ENCODE measurements around the gene ABHD6. TPM values are rescaled to one million over a fixed set of nuclear protein-coding genes. Genes with fewer than 3 reads are reported as not detected.
"Not testable (repeated sequence)": the region's sequence is repeated elsewhere in the genome, so short reads cannot be mapped to it uniquely, and the experiment has no call there.

Gene ABHD6
- total RNA-seq, 1 experiment from 2014 or later, result 6.5 TPM

GRCh38 chr3:58266577-58266976 is 29.0 kb downstream of the ABHD6 start:
- Histone ChIP-seq H4K20me1 (ENCODE audit: insufficient read depth) (0 out of 2 replicates have a peak, but pooled peaks cover 4% of the 10 kb centered on the region), H3K27me3 (ENCODE audit: insufficient read depth, low read depth) (no peaks in the 10 kb centered on the region), H3K79me2 (ENCODE audit: low read depth) (0 out of 2 replicates have a peak, but pooled peaks cover 4% of the 10 kb centered on the region), H3K4me2 (no peak overlapping the region), H3K9me2 (ENCODE audit: insufficient read depth) (no peaks in the 10 kb centered on the region), H3K9me3 (ENCODE audit: insufficient read depth, low read depth) (no peaks in the 10 kb centered on the region), H3K4me1 (replicated peaks; ENCODE audit: insufficient read depth) (no peaks in the 10 kb centered on the region), H3K27ac (no peak overlapping the region), H3K4me3 (no peak overlapping the region), H3K36me3 (ENCODE audit: low read depth) (no peaks in the 10 kb centered on the region), H3F3A (ENCODE audit: insufficient read depth, low read depth) (no peaks in the 10 kb centered on the region; the same call in 1 of the 2 replicates), H2AFZ (no peak overlapping the region)
- CTCF ChIA-PET, result no interaction called here
- intact Hi-C loops (cut with micrococcal nuclease; ENCODE audit: unreplicated experiment), result no loop called here
- no peak for DNase-seq
- POLR2A ChIA-PET (ENCODE audit: unreplicated experiment), result no interaction called here
- TF ChIP-seq EZH2 (IDR thresholded peaks at IDR 0.05; ENCODE audit: low read depth), result no peak
- no peak for TF ChIP-seq CTCF (conservative IDR thresholded peaks at IDR 0.05)
- no TSS peak for BruUV-seq (replicated peaks)

GRCh38 chr3:58267543-58267942 is 30.0 kb downstream of the ABHD6 start:
- H3K9me3 ChIP-seq (ENCODE audit: insufficient read depth, low read depth); H3K9me2 ChIP-seq (ENCODE audit: insufficient read depth); H3K79me2 ChIP-seq (ENCODE audit: low read depth); H3K36me3 ChIP-seq (ENCODE audit: low read depth); H3K4me2 ChIP-seq; H3K4me1 ChIP-seq (replicated peaks; ENCODE audit: insufficient read depth); H3K4me3 ChIP-seq; BruUV-seq (replicated peaks); H4K20me1 ChIP-seq (ENCODE audit: insufficient read depth); intact Hi-C loops (cut with micrococcal nuclease; ENCODE audit: unreplicated experiment); POLR2A ChIA-PET (ENCODE audit: unreplicated experiment); DNase-seq; H3K27ac ChIP-seq; H3F3A ChIP-seq (ENCODE audit: insufficient read depth, low read depth); H2AFZ ChIP-seq; CTCF ChIA-PET; H3K27me3 ChIP-seq (ENCODE audit: insufficient read depth, low read depth): not testable (repeated sequence)

- peaks cover 13% of the 10 kb centered on the region for H3F3A ChIP-seq (ENCODE audit: insufficient read depth, low read depth)
- BruUV-seq (replicated peaks), result no TSS peak
- no peaks in the 10 kb centered on the region for H3K79me2 ChIP-seq (ENCODE audit: low read depth)
- no peaks in the 10 kb centered on the region for H3K9me2 ChIP-seq (ENCODE audit: insufficient read depth)
- H3K27me3 ChIP-seq (ENCODE audit: insufficient read depth, low read depth), result no peaks in the 10 kb centered on the region
- POLR2A ChIA-PET (ENCODE audit: unreplicated experiment), result no interaction called here
- H3K4me1 ChIP-seq (replicated peaks; ENCODE audit: insufficient read depth), result peaks cover 14% of the 10 kb centered on the region
- H3K27ac ChIP-seq, result no peak overlapping the region
- no peak overlapping the region for H3K4me3 ChIP-seq
- no peak overlapping the region for H3K4me2 ChIP-seq
- TF ChIP-seq EZH2 (IDR thresholded peaks at IDR 0.05; ENCODE audit: low read depth) (no peak), CTCF (conservative IDR thresholded peaks at IDR 0.05) (no peak)
- H4K20me1 ChIP-seq (ENCODE audit: insufficient read depth), result no peaks in the 10 kb centered on the region
- no peaks in the 10 kb centered on the region for H3K9me3 ChIP-seq (ENCODE audit: insufficient read depth, low read depth)
- peaks cover 10% of the 10 kb centered on the region; the same call in 1 of the 2 replicates for H3K36me3 ChIP-seq (ENCODE audit: low read depth)
- CTCF ChIA-PET, result no interaction called here
- intact Hi-C loops (cut with micrococcal nuclease; ENCODE audit: unreplicated experiment), result no loop called here
- no peak overlapping the region for H2AFZ ChIP-seq
- DNase-seq, result no peak
These were observed 31.8 kb downstream of the ABHD6 start for GRCh38 chr3:58269356-58269755.

GRCh38 chr3:58270485-58270884 is 32.9 kb downstream of the ABHD6 start:
- H3K9me3 ChIP-seq (ENCODE audit: insufficient read depth, low read depth), result no peaks in the 10 kb centered on the region
- no TSS peak for BruUV-seq (replicated peaks)
- H3K27ac ChIP-seq, result no peak overlapping the region
- CTCF ChIA-PET, result no interaction called here
- POLR2A ChIA-PET (ENCODE audit: unreplicated experiment), result no interaction called here
- H3K4me3 ChIP-seq, result no peak overlapping the region
- H3K27me3 ChIP-seq (ENCODE audit: insufficient read depth, low read depth), result no peaks in the 10 kb centered on the region
- peaks cover 14% of the 10 kb centered on the region for H3K4me1 ChIP-seq (replicated peaks; ENCODE audit: insufficient read depth)
- DNase-seq, result no peak
- no peak for TF ChIP-seq CTCF (conservative IDR thresholded peaks at IDR 0.05)
- TF ChIP-seq EZH2 (IDR thresholded peaks at IDR 0.05; ENCODE audit: low read depth), result no peak
- H3F3A ChIP-seq (ENCODE audit: insufficient read depth, low read depth), result peaks cover 13% of the 10 kb centered on the region
- no peak overlapping the region for H3K4me2 ChIP-seq
- no peaks in the 10 kb centered on the region for H3K9me2 ChIP-seq (ENCODE audit: insufficient read depth)
- no peaks in the 10 kb centered on the region for H3K79me2 ChIP-seq (ENCODE audit: low read depth)
- no peak overlapping the region for H2AFZ ChIP-seq
- intact Hi-C loops (cut with micrococcal nuclease; ENCODE audit: unreplicated experiment), result no loop called here
- peaks cover 10% of the 10 kb centered on the region; the same call in 1 of the 2 replicates for H3K36me3 ChIP-seq (ENCODE audit: low read depth)
- no peaks in the 10 kb centered on the region for H4K20me1 ChIP-seq (ENCODE audit: insufficient read depth)
